ENCODE measurements around the gene RUNX2. TPM values are rescaled to one million over a fixed set of nuclear protein-coding genes. Genes with fewer than 3 reads are reported as not detected.
A peak's percentile ranks its signal among the peaks of the same experiment; 100 is the strongest.

The RUNX2 gene
- total and polyA plus RNA-seq, 2 experiments from 2014 or later: 1.0 to 2.1 TPM

GRCh38 chr6:45472382-45472781 is 144.3 kb downstream of the RUNX2 start:
- H3K4me1 ChIP-seq (ENCODE audit: insufficient read depth): peaks cover 25% of the 10 kb centered on the region
- H2AFZ ChIP-seq: no peak overlapping the region
- H3K27me3 ChIP-seq: no peaks in the 10 kb centered on the region
- no peak overlapping the region for H3K4me3 ChIP-seq
- TF ChIP-seq EZH2 (IDR thresholded peaks at IDR 0.05; ENCODE audit: borderline replicate concordance): no peak
- TF ChIP-seq EZH2phosphoT487 (IDR thresholded peaks at IDR 0.05; ENCODE audit: low read depth, severe bottlenecking, unreplicated experiment): no peak
- TF ChIP-seq, protein P1, sequence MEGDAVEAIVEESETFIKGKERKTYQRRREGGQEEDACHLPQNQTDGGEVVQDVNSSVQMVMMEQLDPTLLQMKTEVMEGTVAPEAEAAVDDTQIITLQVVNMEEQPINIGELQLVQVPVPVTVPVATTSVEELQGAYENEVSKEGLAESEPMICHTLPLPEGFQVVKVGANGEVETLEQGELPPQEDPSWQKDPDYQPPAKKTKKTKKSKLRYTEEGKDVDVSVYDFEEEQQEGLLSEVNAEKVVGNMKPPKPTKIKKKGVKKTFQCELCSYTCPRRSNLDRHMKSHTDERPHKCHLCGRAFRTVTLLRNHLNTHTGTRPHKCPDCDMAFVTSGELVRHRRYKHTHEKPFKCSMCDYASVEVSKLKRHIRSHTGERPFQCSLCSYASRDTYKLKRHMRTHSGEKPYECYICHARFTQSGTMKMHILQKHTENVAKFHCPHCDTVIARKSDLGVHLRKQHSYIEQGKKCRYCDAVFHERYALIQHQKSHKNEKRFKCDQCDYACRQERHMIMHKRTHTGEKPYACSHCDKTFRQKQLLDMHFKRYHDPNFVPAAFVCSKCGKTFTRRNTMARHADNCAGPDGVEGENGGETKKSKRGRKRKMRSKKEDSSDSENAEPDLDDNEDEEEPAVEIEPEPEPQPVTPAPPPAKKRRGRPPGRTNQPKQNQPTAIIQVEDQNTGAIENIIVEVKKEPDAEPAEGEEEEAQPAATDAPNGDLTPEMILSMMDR (IDR thresholded peaks at IDR 0.05; ENCODE audit: poor library complexity): no peak
- no peaks in the 10 kb centered on the region for H3K9me3 ChIP-seq (ENCODE audit: low read depth)
- no peak overlapping the region for H3K27ac ChIP-seq
- no peak for DNase-seq (ENCODE audit: low spot score)
- no peaks in the 10 kb centered on the region for H4K20me1 ChIP-seq (ENCODE audit: insufficient read depth, poor library complexity, severe bottlenecking)
- no peaks in the 10 kb centered on the region for H3K36me3 ChIP-seq (replicated peaks; ENCODE audit: insufficient read depth, low read depth)
- no peak overlapping the region for H3K4me2 ChIP-seq
- H3K79me2 ChIP-seq: no peaks in the 10 kb centered on the region
- WGBS (ENCODE audit: low lambda C conversion rate, missing lambda C conversion rate): 62% methylated on average over 7 of the region's 7 CpGs
- H3K9me2 ChIP-seq (replicated peaks; ENCODE audit: insufficient read depth): no peaks in the 10 kb centered on the region

- Histone ChIP-seq H3K27ac (no peak overlapping the region), H3K9me3 (ENCODE audit: low read depth) (no peaks in the 10 kb centered on the region), H2AFZ (no peak overlapping the region), H3K79me2 (no peaks in the 10 kb centered on the region), H3K4me2 (no peak overlapping the region), H4K20me1 (ENCODE audit: insufficient read depth, poor library complexity, severe bottlenecking) (no peaks in the 10 kb centered on the region), H3K27me3 (no peaks in the 10 kb centered on the region), H3K36me3 (replicated peaks; ENCODE audit: insufficient read depth, low read depth) (no peaks in the 10 kb centered on the region), H3K9me2 (replicated peaks; ENCODE audit: insufficient read depth) (no peaks in the 10 kb centered on the region), H3K4me3 (no peak overlapping the region), H3K4me1 (ENCODE audit: insufficient read depth) (peaks cover 25% of the 10 kb centered on the region)
- WGBS (ENCODE audit: low lambda C conversion rate, missing lambda C conversion rate): 75% methylated on average over 13 of the region's 13 CpGs
- DNase-seq (ENCODE audit: low spot score): peak; percentile 20
- TF ChIP-seq EZH2phosphoT487 (IDR thresholded peaks at IDR 0.05; ENCODE audit: low read depth, severe bottlenecking, unreplicated experiment) (no peak), EZH2 (IDR thresholded peaks at IDR 0.05; ENCODE audit: borderline replicate concordance) (no peak)
- TF ChIP-seq, protein P1 (IDR thresholded peaks at IDR 0.05; ENCODE audit: poor library complexity): no peak
These were observed 145.2 kb downstream of the RUNX2 start for GRCh38 chr6:45473121-45473993.

DNA sequence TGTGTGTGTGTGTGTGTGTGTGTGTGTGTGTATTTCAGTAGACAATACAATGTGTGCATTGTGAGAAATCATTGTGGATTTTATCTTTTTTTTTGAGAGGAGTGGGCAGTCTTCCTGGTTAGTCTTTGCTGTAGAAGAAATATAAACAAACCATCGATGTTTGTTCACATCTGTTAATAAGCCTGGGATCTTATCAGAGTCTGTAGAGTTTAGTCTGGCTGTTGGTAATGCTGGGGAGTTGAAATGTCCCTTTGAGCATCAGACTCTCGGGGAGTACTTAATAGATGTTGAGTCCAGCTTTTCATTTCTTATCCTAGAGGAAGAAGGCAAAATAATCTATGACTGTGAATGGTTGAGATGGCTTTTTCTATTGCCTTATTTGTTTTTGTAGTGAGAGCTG is 146.2 kb downstream of the RUNX2 start:
- Histone ChIP-seq H3K27ac (no peak overlapping the region), H3K36me3 (replicated peaks; ENCODE audit: insufficient read depth, low read depth) (no peaks in the 10 kb centered on the region), H4K20me1 (ENCODE audit: insufficient read depth, poor library complexity, severe bottlenecking) (no peaks in the 10 kb centered on the region), H3K4me3 (no peak overlapping the region), H3K4me1 (ENCODE audit: insufficient read depth) (peaks cover 25% of the 10 kb centered on the region), H3K4me2 (no peak overlapping the region), H3K9me3 (ENCODE audit: low read depth) (no peaks in the 10 kb centered on the region), H2AFZ (no peak overlapping the region), H3K79me2 (no peaks in the 10 kb centered on the region), H3K9me2 (replicated peaks; ENCODE audit: insufficient read depth) (no peaks in the 10 kb centered on the region), H3K27me3 (no peaks in the 10 kb centered on the region)
- 26% methylated on average over 2 of the region's 2 CpGs for WGBS (ENCODE audit: low lambda C conversion rate, missing lambda C conversion rate)
- DNase-seq (ENCODE audit: low spot score): no peak
- no peak for TF ChIP-seq EZH2 (IDR thresholded peaks at IDR 0.05; ENCODE audit: borderline replicate concordance)
- TF ChIP-seq, protein P1 (IDR thresholded peaks at IDR 0.05; ENCODE audit: poor library complexity): no peak
- no peak for TF ChIP-seq EZH2phosphoT487 (IDR thresholded peaks at IDR 0.05; ENCODE audit: low read depth, severe bottlenecking, unreplicated experiment)

All from hepatocyte (in vitro differentiated cells).